Fibroblast of lung (primary cell): ENCODE measurements around the gene TMEM203.

Experiments used
- EZH2 ChIP-seq: IDR thresholded peaks from 2 replicates; pipeline ENCODE4 v1.5.1; 2012; ENCODE audit warnings: low read length, control low read depth, mild to moderate bottlenecking; ENCODE audit errors: missing control alignments
- TF ChIP-seq, protein P1 (sequence below), 2 donors: IDR thresholded peaks in 1 of 2; conservative IDR thresholded peaks in 1 of 2; 1 replicate in 1 of 2; 2 replicates in 1 of 2; pipeline ENCODE4 v1.5.1; 2011 to 2012; ENCODE audit warnings: low read length in 2 of 2, control low read depth in 1 of 2, inconsistent platforms in 1 of 2, low read depth in 1 of 2, mild to moderate bottlenecking in 1 of 2

DNA sequence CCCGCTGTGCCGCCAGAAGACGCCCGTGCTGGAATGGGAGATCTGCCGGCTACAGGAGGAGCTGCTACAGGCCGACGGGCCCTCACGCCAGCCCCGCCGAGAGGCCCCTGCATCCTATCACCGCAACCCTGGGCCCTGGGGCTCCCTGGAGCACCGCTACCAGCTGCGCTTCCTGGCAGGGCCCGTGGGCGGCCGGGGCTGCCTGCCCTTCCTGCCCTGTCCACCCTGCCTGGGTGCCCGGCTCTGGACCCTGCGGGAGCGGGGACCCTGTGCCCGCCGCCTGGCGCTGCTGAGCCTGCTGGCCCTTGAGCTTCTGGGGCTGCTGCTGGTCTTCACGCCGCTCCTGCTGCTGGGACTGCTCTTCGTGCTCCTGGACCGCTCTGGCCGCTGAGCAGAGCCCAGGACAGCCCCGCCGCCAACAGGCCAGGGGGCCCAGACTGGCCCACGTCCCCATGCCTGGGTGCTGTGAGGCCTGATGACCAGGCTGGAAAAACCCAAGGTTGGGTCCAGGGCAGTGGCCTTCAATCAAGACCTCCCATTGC lies 12.8 kb upstream of the TMEM203 start:
- TF ChIP-seq, protein P1, sequence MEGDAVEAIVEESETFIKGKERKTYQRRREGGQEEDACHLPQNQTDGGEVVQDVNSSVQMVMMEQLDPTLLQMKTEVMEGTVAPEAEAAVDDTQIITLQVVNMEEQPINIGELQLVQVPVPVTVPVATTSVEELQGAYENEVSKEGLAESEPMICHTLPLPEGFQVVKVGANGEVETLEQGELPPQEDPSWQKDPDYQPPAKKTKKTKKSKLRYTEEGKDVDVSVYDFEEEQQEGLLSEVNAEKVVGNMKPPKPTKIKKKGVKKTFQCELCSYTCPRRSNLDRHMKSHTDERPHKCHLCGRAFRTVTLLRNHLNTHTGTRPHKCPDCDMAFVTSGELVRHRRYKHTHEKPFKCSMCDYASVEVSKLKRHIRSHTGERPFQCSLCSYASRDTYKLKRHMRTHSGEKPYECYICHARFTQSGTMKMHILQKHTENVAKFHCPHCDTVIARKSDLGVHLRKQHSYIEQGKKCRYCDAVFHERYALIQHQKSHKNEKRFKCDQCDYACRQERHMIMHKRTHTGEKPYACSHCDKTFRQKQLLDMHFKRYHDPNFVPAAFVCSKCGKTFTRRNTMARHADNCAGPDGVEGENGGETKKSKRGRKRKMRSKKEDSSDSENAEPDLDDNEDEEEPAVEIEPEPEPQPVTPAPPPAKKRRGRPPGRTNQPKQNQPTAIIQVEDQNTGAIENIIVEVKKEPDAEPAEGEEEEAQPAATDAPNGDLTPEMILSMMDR (conservative IDR thresholded peaks at IDR 0.05 in 1 of 2, IDR thresholded peaks at IDR 0.05 in 1 of 2; ENCODE audit: low read depth in 1 of 2, low read length in 2 of 2): no peak
- no peak for TF ChIP-seq EZH2
